GM12878 (cell line): ENCODE measurements around the gene PRKX. TPM values are rescaled to one million over a fixed set of nuclear protein-coding genes. Genes with fewer than 3 reads are reported as not detected.
"Not testable (repeated sequence)": the region's sequence is repeated elsewhere in the genome, so short reads cannot be mapped to it uniquely, and the experiment has no call there.

Experiments
- ATAC-seq: fragments of 200-7000 bp; cut with Tn5 transposase; 3 replicates; pipeline ENCODE4 v1.9.1; 2020; ENCODE audit warnings: mild to moderate bottlenecking, moderate library complexity
- BruUV-seq: library from RNA; stranded (reverse); fragments of 400-500 nt; replicated peaks from 2 replicates; lab custom pipeline; 2021; lab: Mats Ljungman, UMichigan
- CTCF ChIA-PET: fragments of 300-600 bp; sonication (Branson Sonifier 250); formaldehyde crosslinking; extraction: SDS; loops from one replicate; lab custom pipeline; 2021; ENCODE audit warnings: inconsistent platforms; lab: Yijun Ruan, JAX
- POLR2A ChIA-PET: fragments of 350-600 bp; formaldehyde crosslinking; extraction: SDS; loops from one replicate; lab custom pipeline; 2021; ENCODE audit warnings: inconsistent platforms; lab: Charles Lee
- RAD21 ChIA-PET: fragments of 300-600 bp; sonication (Branson Sonifier 250); formaldehyde crosslinking; loops from one replicate; lab custom pipeline; 2023; ENCODE audit warnings: antibody characterized with exemption; ENCODE audit not compliant: unreplicated experiment; lab: Charles Lee
- SMC1A ChIA-PET: fragments of 300-600 bp; sonication (Branson Sonifier 250); formaldehyde crosslinking; loops from one replicate; lab custom pipeline; 2023; ENCODE audit not compliant: unreplicated experiment, uncharacterized antibody; lab: Charles Lee
- DNase-seq: peaks from one replicate; pipeline ENCODE4 v3.0.0-alpha.2; 2011; ENCODE audit warnings: low read depth, low spot score
- FAIRE-seq: peaks from 3 replicates; lab custom pipeline; 2011; peaks lifted over from hg19 to GRCh38; lab: Jason Lieb, UNC
- H2AFZ ChIP-seq: 2 replicates; pipeline ENCODE4 v1.6.0; 2011; ENCODE audit warnings: low read depth, low read length, control low read depth; ENCODE audit not compliant: control insufficient read depth
- H3K27ac ChIP-seq: 2 replicates; pipeline ENCODE4 v1.5.1; 2011; ENCODE audit warnings: control low read depth; ENCODE audit not compliant: control insufficient read depth, insufficient read depth
- H3K27me3 ChIP-seq, 2 experiments: replicated peaks in 1 of 2; 2 replicates each; pipeline versions ENCODE4 v1.6.0 to v1.6.1; 2011; ENCODE audit warnings: low read length in 1 of 2; ENCODE audit not compliant: control insufficient read depth in 2 of 2, insufficient read depth in 2 of 2
- H3K36me3 ChIP-seq, 2 experiments: 2 replicates each; pipeline ENCODE4 v1.5.1; 2011; ENCODE audit warnings: low read length in 1 of 2; ENCODE audit not compliant: control insufficient read depth in 2 of 2, insufficient read depth in 2 of 2
- H3K4me1 ChIP-seq: 2 replicates; pipeline ENCODE4 v1.6.1; 2011; ENCODE audit warnings: mild to moderate bottlenecking, low read length, moderate library complexity, mixed read lengths; ENCODE audit not compliant: control insufficient read depth, insufficient read depth
- H3K4me2 ChIP-seq: 2 replicates; pipeline ENCODE4 v1.6.0; 2011; ENCODE audit warnings: control low read depth; ENCODE audit not compliant: control insufficient read depth, insufficient read depth
- H3K4me3 ChIP-seq: fragments of 200-600 bp; sonication (generic); 2 replicates; pipeline ENCODE4 v1.5.1; 2016
- H3K79me2 ChIP-seq: 2 replicates; pipeline ENCODE4 v1.6.0; 2011; ENCODE audit warnings: low read length; ENCODE audit not compliant: control insufficient read depth, insufficient read depth
- H3K9ac ChIP-seq: 2 replicates; pipeline ENCODE4 v1.8.0; 2011; ENCODE audit warnings: low read length, control low read depth, mixed read lengths; ENCODE audit not compliant: control insufficient read depth, insufficient read depth
- H3K9me3 ChIP-seq: replicated peaks from 3 replicates; pipeline ENCODE4 v1.5.1; 2011; ENCODE audit warnings: mild to moderate bottlenecking, low read length; ENCODE audit not compliant: control insufficient read depth, insufficient read depth
- H4K20me1 ChIP-seq: 2 replicates; pipeline ENCODE4 v1.6.0; 2011; ENCODE audit not compliant: control insufficient read depth, insufficient read depth
- CHD1 ChIP-seq: IDR thresholded peaks from 2 replicates; pipeline ENCODE4 v1.6.1; 2012; ENCODE audit warnings: low read depth, low read length, improper control_type of control experiment
- CREB1 ChIP-seq: IDR thresholded peaks from 2 replicates; pipeline ENCODE4 v1.6.1; 2012; ENCODE audit warnings: low read depth, mild to moderate bottlenecking, inconsistent platforms
- IRF4 ChIP-seq: IDR thresholded peaks from 2 replicates; pipeline ENCODE4 v1.6.1; 2011; ENCODE audit warnings: low read depth, low read length
- RAD51 ChIP-seq: fragments of 450-650 bp; IDR thresholded peaks from 2 replicates; pipeline ENCODE4 v1.6.1; 2016; ENCODE audit warnings: moderate library complexity, mild to moderate bottlenecking, inconsistent platforms
- SIX5 ChIP-seq: IDR thresholded peaks from 2 replicates; pipeline ENCODE4 v1.6.1; 2011; ENCODE audit warnings: mild to moderate bottlenecking, low read depth, low read length, moderate library complexity; ENCODE audit not compliant: severe bottlenecking
- TARDBP ChIP-seq: IDR thresholded peaks from 2 replicates; pipeline ENCODE4 v1.6.1; 2016; ENCODE audit warnings: borderline replicate concordance
- YY1 ChIP-seq: IDR thresholded peaks from 2 replicates; pipeline ENCODE4 v1.6.1; 2011; ENCODE audit warnings: low read depth, mild to moderate bottlenecking, low read length
- WGBS: methylation state at CpG from one replicate; pipeline ENCODE4 v1.1.6; 2016; ENCODE audit warnings: low lambda C conversion rate; ENCODE audit not compliant: insufficient replicate concordance, insufficient coverage; ENCODE audit errors: missing lambda C conversion rate; 5-methylcytosine and 5-hydroxymethylcytosine counted together
- in situ Hi-C: fragments of 300-500 bp; cut with MboI; formaldehyde crosslinking; loops from 9 replicates; pipeline ENCODE4 v1.14.3; 2018; ENCODE audit warnings: mixed read lengths
- intact Hi-C: fragments of 100-400 bp; cut with micrococcal nuclease; formaldehyde crosslinking; loops from one replicate; pipeline ENCODE4 v1.14.2; 2022; ENCODE audit not compliant: unreplicated experiment
- polyA plus RNA-seq, 11 experiments: library from polyadenylated mRNA; depleted of rRNA in 4 of 11; unstranded in 6 of 11; stranded (reverse) in 5 of 11; fragments of >200 nt; fragmentation: Nextera tagmentation in 4 of 11; fragmentation: Illumina TruSeq in 1 of 11; extraction: Ambion mirVana in 4 of 11; extraction: Trizol in 1 of 11; gene quantifications; 1 replicate in 1 of 11; 2 replicates in 10 of 11; pipeline versions ENCODE4 v1.2.1 to v1.2.3, GENCODE V29; 2011 to 2016; ENCODE audit warnings: inconsistent platforms in 2 of 11, missing spikeins in 2 of 11, low read depth in 1 of 11
- total RNA-seq, 4 experiments: library from RNA; depleted of rRNA in 3 of 4; stranded (reverse); fragments of >200 nt in 3 of 4; fragmentation: Illumina TruSeq in 1 of 4; extraction: Trizol in 1 of 4; gene quantifications; 2 replicates each; pipeline versions ENCODE4 v1.2.1 to v1.2.3, GENCODE V29; 2013 to 2021
- TF ChIP-seq, protein P1 (sequence below): IDR thresholded peaks from 2 replicates; pipeline ENCODE4 v1.6.1; 2011; ENCODE audit warnings: low read depth, low read length, improper control_type of control experiment, borderline replicate concordance

PRKX gene
- total and polyA plus RNA-seq, 10 of the 15 experiments (the other 5 are each of a cell fraction or from before 2014, with no cell fraction given), result 3.9 to 45.3 (median 23.9) TPM

DNA sequence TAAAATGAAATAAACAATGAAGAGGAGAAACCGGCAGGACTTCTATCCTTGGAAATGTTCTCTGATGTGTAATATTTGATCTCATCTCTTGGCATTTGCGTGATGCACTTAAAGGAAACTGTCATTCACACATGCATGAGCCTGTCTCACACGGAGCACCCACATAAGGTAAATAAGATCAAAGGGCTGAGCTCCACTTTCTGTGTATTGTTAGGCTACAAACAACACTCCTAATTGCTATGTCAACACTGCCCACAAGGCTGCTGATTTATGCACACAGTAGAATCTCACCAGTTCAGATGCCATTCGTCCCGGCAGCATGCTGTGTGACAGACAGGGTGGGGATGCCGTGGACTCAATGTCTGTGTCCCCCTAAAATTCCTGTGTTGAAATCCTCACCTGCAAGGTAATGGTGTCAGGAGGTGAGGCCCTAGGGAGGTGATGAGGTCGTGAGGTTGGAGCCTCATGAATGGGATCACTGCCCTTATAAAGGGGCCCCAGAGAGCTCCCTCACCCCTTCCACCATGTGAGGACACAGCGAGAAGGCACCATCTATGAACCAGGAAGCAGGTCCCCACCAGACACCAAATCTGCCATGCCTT lies 5.7 kb downstream of the PRKX start:
- H3K4me3 ChIP-seq, H2AFZ ChIP-seq, SMC1A ChIA-PET, intact Hi-C loops, in situ Hi-C loops, BruUV-seq, RAD21 ChIA-PET, H3K9ac ChIP-seq, H3K36me3 ChIP-seq, H3K4me2 ChIP-seq, H3K27ac ChIP-seq, POLR2A ChIA-PET, H3K27me3 ChIP-seq, DNase-seq, CTCF ChIA-PET, H3K4me1 ChIP-seq, H4K20me1 ChIP-seq, H3K9me3 ChIP-seq: not testable (repeated sequence)
- WGBS, result 84% methylated on average over 7 of the region's 8 CpGs
- peak; percentile 74 for FAIRE-seq
- H3K79me2 ChIP-seq, result peaks cover 53% of the 10 kb centered on the region
- peak; percentile 10 for ATAC-seq

GRCh38 chrX:3706481-3706880 lies 7.0 kb downstream of the PRKX start:
- in situ Hi-C loops (no loop called here), intact Hi-C loops (no loop called here)
- WGBS, result 99% methylated on average over 11 of the region's 11 CpGs
- Histone ChIP-seq H3K9ac (no peak overlapping the region), H3K4me2 (no peak overlapping the region), H3K79me2 (peaks cover 41% of the 10 kb centered on the region), H3K9me3 (no peaks in the 10 kb centered on the region), H2AFZ (no peak overlapping the region), H3K4me1 (peaks cover 5% of the 10 kb centered on the region), H3K27ac (no peak overlapping the region), H3K36me3 (no peaks in the 10 kb centered on the region), H3K4me3 (no peak overlapping the region), H3K27me3 (no peaks in the 10 kb centered on the region), H4K20me1 (no peaks in the 10 kb centered on the region)
- ChIA-PET POLR2A (no interaction called here), RAD21 (no interaction called here), CTCF (no interaction called here), SMC1A (no interaction called here)
- no peak for FAIRE-seq
- BruUV-seq, result no TSS peak
- TF ChIP-seq CREB1 (no peak), IRF4 (no peak), CHD1 (no peak), RAD51 (no peak), TARDBP (no peak), YY1 (no peak), SIX5 (no peak)
- TF ChIP-seq, protein P1, sequence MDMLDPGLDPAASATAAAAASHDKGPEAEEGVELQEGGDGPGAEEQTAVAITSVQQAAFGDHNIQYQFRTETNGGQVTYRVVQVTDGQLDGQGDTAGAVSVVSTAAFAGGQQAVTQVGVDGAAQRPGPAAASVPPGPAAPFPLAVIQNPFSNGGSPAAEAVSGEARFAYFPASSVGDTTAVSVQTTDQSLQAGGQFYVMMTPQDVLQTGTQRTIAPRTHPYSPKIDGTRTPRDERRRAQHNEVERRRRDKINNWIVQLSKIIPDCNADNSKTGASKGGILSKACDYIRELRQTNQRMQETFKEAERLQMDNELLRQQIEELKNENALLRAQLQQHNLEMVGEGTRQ, result no peak
- ATAC-seq, result no peak
- no peak for DNase-seq

- H3K9ac ChIP-seq, H3K4me3 ChIP-seq, H2AFZ ChIP-seq, H3K27me3 ChIP-seq, POLR2A ChIA-PET, H3K27ac ChIP-seq, in situ Hi-C loops, CTCF ChIA-PET, intact Hi-C loops, H3K36me3 ChIP-seq, BruUV-seq, H4K20me1 ChIP-seq, SMC1A ChIA-PET, H3K4me1 ChIP-seq, ATAC-seq, H3K4me2 ChIP-seq, H3K9me3 ChIP-seq, DNase-seq, RAD21 ChIA-PET: not testable (repeated sequence)
- peaks cover 38% of the 10 kb centered on the region for H3K79me2 ChIP-seq
- FAIRE-seq, result peak; percentile 38
- WGBS, result 58% methylated on average over 3 of the region's 3 CpGs
Measured at GRCh38 chrX:3703251-3703650, 10.2 kb downstream of the PRKX start.
